HEK293T (cell line): Measurements from ENCODE around the gene TGFBI.

ENCODE experiments used
- CTCF ChIA-PET: fragments of 350-600 bp; formaldehyde crosslinking; extraction: SDS; loops from one replicate; lab custom pipeline; 2021; ENCODE audit warnings: antibody characterized with exemption, inconsistent platforms; lab: Yijun Ruan, JAX
- POLR2A ChIA-PET: fragments of 350-600 bp; formaldehyde crosslinking; extraction: SDS; loops from one replicate; lab custom pipeline; 2020; ENCODE audit warnings: antibody characterized with exemption, inconsistent platforms; lab: Yijun Ruan, JAX
- DNase-seq: peaks from one replicate; pipeline ENCODE4 v3.0.0; 2012; ENCODE audit warnings: mixed read lengths; ENCODE audit errors: extremely low spot score
- ARNT ChIP-seq: fragments of 450-650 bp; IDR thresholded peaks from 2 replicates; pipeline ENCODE4 v1.6.1; 2017; ENCODE audit warnings: mild to moderate bottlenecking
- BHLHE40 ChIP-seq: fragments of 450-650 bp; IDR thresholded peaks from 2 replicates; pipeline ENCODE4 v1.6.1; 2016; ENCODE audit warnings: mild to moderate bottlenecking, moderate library complexity, borderline replicate concordance
- CTBP1 ChIP-seq: fragments of 450-650 bp; IDR thresholded peaks from 2 replicates; pipeline ENCODE4 v1.6.1; 2016; ENCODE audit warnings: borderline replicate concordance
- ELF4 ChIP-seq: fragments of 450-650 bp; IDR thresholded peaks from 2 replicates; pipeline ENCODE4 v1.6.1; 2017; ENCODE audit warnings: antibody characterized with exemption
- FOXA1 ChIP-seq: fragments of 450-650 bp; IDR thresholded peaks from 2 replicates; pipeline ENCODE4 v1.6.1; 2016; ENCODE audit warnings: mild to moderate bottlenecking
- FOXK2 ChIP-seq: fragments of 450-650 bp; IDR thresholded peaks from 2 replicates; pipeline ENCODE4 v1.6.1; 2016; ENCODE audit warnings: mild to moderate bottlenecking
- FOXM1 ChIP-seq: fragments of 450-650 bp; IDR thresholded peaks from 2 replicates; pipeline ENCODE4 v1.6.1; 2017; ENCODE audit warnings: mild to moderate bottlenecking, borderline replicate concordance
- HDGF ChIP-seq: fragments of 450-650 bp; IDR thresholded peaks from 2 replicates; pipeline ENCODE4 v1.6.1; 2017; ENCODE audit warnings: antibody characterized with exemption, borderline replicate concordance
- L3MBTL2 ChIP-seq: fragments of 450-650 bp; conservative IDR thresholded peaks from 2 replicates; pipeline ENCODE4 v1.6.1; 2016; ENCODE audit warnings: mild to moderate bottlenecking
- LEF1 ChIP-seq: fragments of 450-650 bp; IDR thresholded peaks from 2 replicates; pipeline ENCODE4 v1.6.1; 2017; ENCODE audit warnings: mild to moderate bottlenecking, borderline replicate concordance
- NFRKB ChIP-seq: fragments of 450-650 bp; IDR thresholded peaks from 2 replicates; pipeline ENCODE4 v1.6.1; 2016; ENCODE audit warnings: mild to moderate bottlenecking, moderate library complexity
- SP1 ChIP-seq: fragments of 450-650 bp; IDR thresholded peaks from 2 replicates; pipeline ENCODE4 v1.6.1; 2017
- SUZ12 ChIP-seq: fragments of 450-650 bp; IDR thresholded peaks from 2 replicates; pipeline ENCODE4 v1.6.1; 2016; ENCODE audit warnings: mild to moderate bottlenecking
- TARDBP ChIP-seq: fragments of 450-650 bp; IDR thresholded peaks from 2 replicates; pipeline ENCODE4 v1.6.1; 2016
- ZNF384 ChIP-seq: fragments of 450-650 bp; IDR thresholded peaks from 2 replicates; pipeline ENCODE4 v1.6.1; 2016
- TF ChIP-seq, protein P1 (sequence below): fragments of 450-650 bp; IDR thresholded peaks from 2 replicates; pipeline ENCODE4 v1.6.1; 2016

TGFBI gene

DNA sequence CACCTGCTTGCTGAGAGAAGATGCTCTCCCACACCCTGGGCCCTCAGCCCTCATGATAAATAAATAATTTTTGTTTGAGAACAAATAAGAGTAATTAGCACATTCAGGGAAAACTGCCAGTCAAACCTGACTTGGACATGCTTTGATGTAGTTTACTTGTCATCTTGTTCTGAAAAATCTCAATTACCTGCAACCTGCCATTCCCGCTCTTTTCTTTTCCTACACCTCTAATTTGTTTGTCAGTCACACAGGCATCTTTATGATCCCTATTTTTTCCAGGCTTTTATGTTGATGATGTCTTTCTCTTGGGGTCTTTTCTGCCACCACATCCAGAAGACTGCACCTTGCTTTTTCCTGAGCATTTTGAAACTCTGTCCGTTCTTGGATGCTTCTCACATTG is 28.6 kb upstream of the TGFBI start:
- CTCF ChIA-PET, result no interaction called here
- POLR2A ChIA-PET, result no interaction called here
- no peak for DNase-seq
- TF ChIP-seq CTBP1 (no peak), FOXA1 (no peak), FOXK2 (no peak), TARDBP (no peak), ARNT (no peak), BHLHE40 (no peak), SP1 (no peak), SUZ12 (no peak), LEF1 (no peak)

DNA sequence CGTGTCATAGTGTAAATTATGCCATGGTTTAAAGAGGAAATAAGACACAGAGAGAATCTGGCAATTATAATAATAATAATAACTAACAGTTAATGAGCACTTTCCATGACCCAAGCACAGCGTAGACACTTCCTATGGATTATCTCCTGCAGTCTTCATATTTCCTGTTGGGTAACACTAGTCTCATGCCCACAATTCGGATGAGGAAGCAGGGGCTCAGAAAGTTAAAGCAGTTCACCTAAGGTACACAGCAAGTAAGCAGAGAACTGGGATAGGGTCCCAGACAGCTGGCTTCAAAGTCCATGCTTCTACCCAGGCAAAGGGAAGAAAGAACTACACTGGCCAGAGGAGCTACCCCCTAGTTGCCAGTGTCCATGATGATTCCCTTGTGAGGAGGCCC is 27.9 kb upstream of the TGFBI start:
- CTCF ChIA-PET, result no interaction called here

DNA sequence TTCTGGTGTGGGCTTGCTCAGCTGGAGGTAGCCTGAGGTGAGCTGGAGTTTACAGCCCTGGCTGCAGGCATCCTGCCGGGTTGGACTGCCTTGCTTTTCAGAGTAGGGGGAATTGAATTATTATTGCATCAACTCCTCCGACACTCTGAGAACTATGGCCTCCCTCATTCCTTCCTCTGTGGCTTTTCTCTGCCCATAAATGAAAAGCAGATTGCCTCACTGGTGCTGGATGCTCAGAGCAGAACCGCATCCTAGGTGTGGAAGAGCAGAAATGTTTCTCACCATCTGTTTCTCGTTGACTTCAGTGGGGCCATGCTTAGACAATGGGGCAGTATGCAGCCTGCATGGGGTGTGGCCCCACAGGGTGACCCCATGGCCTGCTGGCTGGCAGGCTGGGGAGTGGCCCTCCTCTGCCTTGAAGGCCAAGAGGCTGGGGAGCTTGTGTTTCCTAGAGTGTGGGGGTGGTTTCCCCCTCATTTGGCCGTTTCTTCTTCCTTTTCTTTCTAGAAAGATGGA is 27.3 kb upstream of the TGFBI start:
- DNase-seq, result no peak
- TF ChIP-seq BHLHE40 (no peak), SUZ12 (no peak), HDGF (no peak), ZNF384 (no peak), FOXK2 (no peak), SP1 (no peak), FOXM1 (no peak), LEF1 (no peak), L3MBTL2 (no peak), ARNT (no peak), CTBP1 (no peak), NFRKB (no peak), FOXA1 (no peak), TARDBP (no peak), ELF4 (no peak)
- TF ChIP-seq, protein P1, sequence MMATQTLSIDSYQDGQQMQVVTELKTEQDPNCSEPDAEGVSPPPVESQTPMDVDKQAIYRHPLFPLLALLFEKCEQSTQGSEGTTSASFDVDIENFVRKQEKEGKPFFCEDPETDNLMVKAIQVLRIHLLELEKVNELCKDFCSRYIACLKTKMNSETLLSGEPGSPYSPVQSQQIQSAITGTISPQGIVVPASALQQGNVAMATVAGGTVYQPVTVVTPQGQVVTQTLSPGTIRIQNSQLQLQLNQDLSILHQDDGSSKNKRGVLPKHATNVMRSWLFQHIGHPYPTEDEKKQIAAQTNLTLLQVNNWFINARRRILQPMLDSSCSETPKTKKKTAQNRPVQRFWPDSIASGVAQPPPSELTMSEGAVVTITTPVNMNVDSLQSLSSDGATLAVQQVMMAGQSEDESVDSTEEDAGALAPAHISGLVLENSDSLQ, result no peak
- ChIA-PET CTCF (interaction anchor here (0.7 to 1.3 kb wide), 2 partner anchors 24 to 443 kb away, joined by 3 to 4 read pairs; no protein-coding TSS in a partner anchor), POLR2A (no interaction called here)

More for the DNA sequence above, 27.9 kb upstream of the TGFBI start:
- no peak for TF ChIP-seq FOXK2
- TF ChIP-seq SUZ12, result no peak
- no peak for TF ChIP-seq ZNF384
- TF ChIP-seq FOXA1, result no peak
- no peak for TF ChIP-seq CTBP1
- no peak for TF ChIP-seq ELF4
- TF ChIP-seq SP1, result no peak
- TF ChIP-seq FOXM1, result no peak
- TF ChIP-seq L3MBTL2, result no peak
- no peak for TF ChIP-seq ARNT
- TF ChIP-seq BHLHE40, result no peak
- TF ChIP-seq NFRKB, result no peak
- TF ChIP-seq TARDBP, result no peak
- POLR2A ChIA-PET, result no interaction called here
- DNase-seq, result no peak

DNA sequence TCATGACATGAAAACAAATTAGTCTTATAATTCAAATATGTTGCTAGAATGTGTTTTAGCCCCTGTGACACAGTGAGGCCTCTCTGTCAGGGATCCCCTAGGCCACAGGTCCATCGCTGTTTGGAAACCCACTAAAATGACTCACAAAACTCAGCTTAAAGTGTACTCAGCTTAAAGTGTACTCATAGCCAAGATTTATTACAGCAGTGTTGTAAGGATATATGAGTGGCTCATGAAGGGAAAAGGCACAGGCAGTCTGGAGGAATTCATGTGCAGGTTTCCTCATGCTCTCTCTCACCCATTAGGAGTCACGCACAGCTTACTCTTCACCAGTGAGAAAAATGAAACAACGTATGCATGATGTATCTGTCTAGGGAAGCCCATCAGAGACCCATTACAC is 24.4 kb upstream of the TGFBI start:
- ChIA-PET CTCF (no interaction called here), POLR2A (no interaction called here)
- no peak for DNase-seq
- no peak for TF ChIP-seq ARNT

DNA sequence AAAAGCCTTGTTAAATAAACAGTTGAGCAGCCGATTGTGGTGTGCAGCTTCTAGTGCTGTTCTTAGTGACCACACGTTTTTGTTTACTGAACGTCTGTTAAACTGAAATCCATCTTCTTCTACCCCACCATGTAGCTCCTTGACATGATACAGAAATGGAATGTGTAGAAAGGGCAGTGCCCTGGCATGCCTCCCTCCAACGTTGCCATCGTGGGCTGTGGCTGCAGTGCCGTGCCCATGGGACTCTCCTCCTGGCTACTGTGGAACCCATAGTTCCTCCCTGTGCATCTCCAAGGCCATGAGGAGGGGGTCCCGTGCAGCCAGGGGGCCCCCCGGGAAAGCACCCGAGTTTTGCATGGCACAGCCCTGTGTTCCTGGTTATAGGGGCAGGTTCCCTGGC is 23.3 kb upstream of the TGFBI start:
- CTCF ChIA-PET, result interaction anchor here (2.2 kb wide), 1 partner anchor 52 kb away, joined by 10 read pairs; no protein-coding TSS in a partner anchor
- no peak for TF ChIP-seq SUZ12
- TF ChIP-seq BHLHE40, result no peak
- no peak for TF ChIP-seq FOXM1
- no peak for TF ChIP-seq FOXK2
- no peak for TF ChIP-seq ELF4
- TF ChIP-seq SP1, result no peak
- TF ChIP-seq NFRKB, result no peak
- no peak for TF ChIP-seq ZNF384
- TF ChIP-seq L3MBTL2, result no peak
- TF ChIP-seq, protein P1, result no peak
- no peak for TF ChIP-seq FOXA1
- TF ChIP-seq LEF1, result no peak
- no peak for TF ChIP-seq HDGF
- no peak for TF ChIP-seq ARNT
- no peak for TF ChIP-seq CTBP1
- no peak for TF ChIP-seq TARDBP
- DNase-seq, result no peak
- POLR2A ChIA-PET, result interaction anchor here (2.4 kb wide), 1 partner anchor 12 kb away, joined by 6 read pairs; no protein-coding TSS in a partner anchor

DNA sequence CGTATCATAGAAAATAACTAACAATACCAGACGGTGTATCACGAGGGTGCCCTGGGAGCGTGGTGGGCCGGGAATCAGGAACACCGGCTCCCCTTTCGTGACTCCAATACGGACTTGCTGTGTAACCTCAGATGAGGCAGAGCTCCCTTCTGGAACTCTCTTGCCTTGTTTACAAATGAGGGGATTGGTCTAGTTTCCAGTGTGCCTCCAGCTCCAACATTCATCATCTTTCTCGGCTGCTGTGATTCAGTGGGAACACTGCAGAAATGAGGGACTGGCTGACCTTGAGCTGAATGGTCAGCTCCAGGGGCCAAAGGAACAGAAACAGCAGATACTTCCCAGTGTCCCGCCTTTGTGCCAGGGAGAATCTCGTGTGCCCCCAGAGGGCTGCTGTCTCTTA is 22.6 kb upstream of the TGFBI start:
- ChIA-PET CTCF (interaction anchor here (2.2 kb wide), 1 partner anchor 51 kb away, joined by 10 read pairs; no protein-coding TSS in a partner anchor), POLR2A (interaction anchor here (2.4 kb wide), 1 partner anchor 12 kb away, joined by 6 read pairs; no protein-coding TSS in a partner anchor)
- TF ChIP-seq TARDBP (no peak), HDGF (no peak), SP1 (no peak), NFRKB (no peak), ZNF384 (no peak), LEF1 (no peak), FOXM1 (no peak), ELF4 (no peak), L3MBTL2 (no peak), ARNT (no peak), FOXK2 (no peak), SUZ12 (no peak), CTBP1 (no peak), FOXA1 (no peak), BHLHE40 (no peak)
- TF ChIP-seq, protein P1, result no peak
- DNase-seq, result no peak
